NCI-H510A (cell line): ENCODE data around the gene MBD3.

Experiments used
- DNase-seq: peaks from one replicate; lab custom pipeline; 2025; lab: John Stamatoyannopoulos, UW

The MBD3 gene

GRCh38 chr19:1619094-1619439, 26.4 kb upstream of the MBD3 start:
- no peak for DNase-seq

- DNase-seq: no peak
Measured at GRCh38 chr19:1618157-1619093, 25.8 kb upstream of the MBD3 start.

DNA sequence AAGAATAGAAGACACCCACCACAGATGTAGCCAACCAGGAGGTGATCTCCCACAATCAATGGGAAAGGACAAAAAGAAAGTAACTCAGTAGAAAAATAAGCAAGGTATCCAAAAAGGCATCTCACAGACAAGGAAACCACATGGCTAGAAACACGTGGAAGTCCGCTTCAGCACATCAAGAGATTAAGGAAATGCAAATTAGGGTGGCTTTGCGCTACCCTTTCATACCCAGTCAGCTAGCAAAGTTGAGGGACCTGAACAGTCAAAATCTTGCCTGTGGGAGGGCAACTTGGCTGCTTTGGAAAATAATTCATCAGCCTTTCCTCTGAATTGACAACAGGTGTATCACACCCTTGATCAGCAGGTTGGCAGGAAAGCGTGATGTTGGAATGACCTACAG, 24.2 kb upstream of the MBD3 start:
- no peak for DNase-seq

GRCh38 chr19:1616396-1616795, 23.7 kb upstream of the MBD3 start:
- DNase-seq: no peak

DNA sequence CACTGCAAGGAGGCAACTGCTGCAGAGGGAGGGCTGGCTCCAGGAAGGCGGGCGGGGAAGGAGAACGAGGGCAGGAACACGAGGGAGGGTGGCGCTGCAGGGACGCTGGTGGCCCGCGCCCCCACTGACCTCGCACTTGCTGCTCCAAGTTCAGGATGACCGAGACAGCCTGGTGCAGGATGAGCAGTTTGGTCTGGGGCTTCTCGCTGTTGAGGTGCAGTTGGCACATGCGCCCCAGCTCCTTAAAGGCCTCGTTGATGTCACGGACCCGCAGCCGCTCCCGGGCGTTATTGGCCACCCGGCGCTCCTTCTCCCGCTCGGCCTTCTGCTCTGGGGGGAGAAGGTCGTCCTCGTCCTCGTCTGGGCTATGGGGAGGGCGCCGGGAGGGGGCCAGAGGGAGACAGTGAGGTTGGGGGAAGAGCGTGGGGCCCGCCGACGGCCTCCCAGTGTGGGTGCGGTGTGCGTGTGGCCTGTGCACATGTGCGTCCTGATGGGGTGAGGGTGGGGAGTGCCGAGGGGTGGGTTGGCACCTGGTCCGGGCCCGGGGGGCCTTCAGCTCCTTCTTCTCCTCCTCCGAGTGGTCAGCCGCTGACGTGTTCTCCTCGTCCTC, 22.6 kb upstream of the MBD3 start:
- DNase-seq: no peak

DNA sequence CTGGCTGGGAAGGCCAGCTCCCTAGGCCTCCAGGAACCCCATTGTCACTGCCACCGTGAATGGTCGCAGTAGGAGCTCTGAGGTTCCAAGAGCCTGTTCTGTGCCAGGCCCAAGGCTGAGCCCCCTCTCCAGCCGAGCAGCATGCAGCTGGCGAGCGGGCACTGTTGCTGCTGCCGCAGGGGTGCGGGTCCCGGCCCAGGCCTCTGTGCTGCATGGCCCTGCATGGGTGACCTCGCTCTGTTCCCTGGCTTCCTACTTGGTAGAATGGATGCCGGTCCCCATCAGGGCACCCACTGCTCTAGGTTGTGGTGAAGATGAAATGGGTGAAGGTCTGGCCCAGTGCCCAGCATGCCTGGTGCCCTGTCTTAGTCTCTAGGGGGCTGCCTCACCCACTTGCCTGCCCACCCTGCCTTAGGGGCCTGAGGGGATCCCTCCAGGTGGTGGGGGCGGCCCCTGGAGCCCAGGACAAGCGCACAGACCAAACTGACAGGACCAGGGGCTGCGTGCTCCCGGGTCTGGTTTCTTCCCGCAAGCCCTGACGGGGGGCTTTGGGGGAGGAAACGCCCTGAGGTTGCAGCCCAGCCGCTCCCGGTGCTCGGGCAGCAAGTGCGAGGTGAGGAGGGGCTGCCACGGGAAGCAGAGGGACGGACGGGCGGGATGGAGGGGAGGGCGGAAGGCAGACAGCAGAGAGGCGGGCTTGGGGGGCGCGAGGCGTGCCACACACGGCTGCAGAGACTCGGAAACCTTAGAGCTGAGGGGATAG, 21.3 kb upstream of the MBD3 start:
- no peak for DNase-seq

DNA sequence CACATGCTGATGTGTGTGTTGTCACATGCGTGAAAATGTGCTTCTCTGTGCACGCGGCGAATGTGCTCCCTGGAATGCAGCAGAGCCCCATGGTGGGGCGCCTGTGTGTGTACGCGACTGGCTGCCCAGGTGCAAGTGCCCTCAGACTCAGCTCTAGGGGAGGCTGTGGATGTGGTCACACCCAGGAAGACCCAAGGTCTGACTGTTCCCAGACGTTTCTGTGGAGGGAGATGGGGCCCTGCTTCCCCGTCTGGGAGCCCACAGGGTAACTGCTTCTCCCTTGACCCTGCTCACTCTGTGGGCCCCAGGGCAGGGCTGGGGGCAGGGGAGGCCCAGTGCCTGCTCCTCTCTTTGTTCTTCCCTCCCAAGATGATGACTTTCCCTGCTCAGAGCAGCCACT, 20.5 kb upstream of the MBD3 start:
- no peak for DNase-seq

DNA sequence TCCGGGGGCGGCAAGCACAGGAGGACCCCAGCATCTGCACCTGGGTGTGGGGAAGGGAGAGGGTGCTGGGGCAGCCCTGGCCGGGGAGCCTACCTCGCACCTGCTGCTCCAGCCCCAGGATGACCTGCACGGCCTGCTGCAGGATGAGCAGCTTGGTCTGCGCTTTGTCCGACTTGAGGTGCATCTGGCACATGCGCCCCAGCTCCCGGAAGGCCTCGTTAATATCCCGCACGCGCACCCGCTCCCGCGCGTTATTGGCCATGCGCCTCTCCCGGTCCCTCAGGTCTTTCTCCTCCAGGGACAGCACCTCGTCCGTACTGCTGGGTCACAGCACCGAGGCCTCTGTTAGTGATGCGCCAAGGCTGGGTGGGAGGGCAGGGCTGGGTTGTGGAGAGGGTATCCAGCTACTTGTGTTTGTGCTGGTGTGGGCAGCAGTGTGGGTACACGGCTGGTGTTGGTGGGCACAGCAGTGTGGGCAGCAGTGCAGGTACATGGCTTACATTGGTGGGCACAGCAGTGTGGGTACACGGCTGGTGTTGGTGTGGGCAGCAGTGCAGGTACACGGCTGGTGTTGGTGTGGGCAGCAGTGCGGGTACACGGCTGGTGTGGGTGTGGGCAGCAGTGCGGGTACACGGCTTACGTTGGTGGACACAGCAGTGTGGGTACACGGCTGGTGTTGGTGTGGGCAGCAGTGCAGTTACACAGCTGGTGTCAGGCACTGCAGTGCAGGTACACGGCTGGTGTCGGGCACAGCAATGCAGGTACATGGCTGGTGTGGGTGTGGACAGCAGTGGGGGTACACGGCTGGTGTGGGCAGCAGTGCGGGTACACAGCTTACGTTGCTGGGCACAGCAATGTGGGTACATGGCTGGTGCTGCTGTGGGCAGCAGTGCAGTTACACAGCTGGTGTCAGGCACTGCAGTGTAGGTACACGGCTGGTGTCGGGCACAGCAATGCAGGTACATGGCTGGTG, 19.7 kb upstream of the MBD3 start:
- no peak for DNase-seq

- no peak for DNase-seq
Measured at GRCh38 chr19:1611353-1611752, 18.7 kb upstream of the MBD3 start.

GRCh38 chr19:1610579-1610978, 17.9 kb upstream of the MBD3 start:
- DNase-seq: no peak

DNA sequence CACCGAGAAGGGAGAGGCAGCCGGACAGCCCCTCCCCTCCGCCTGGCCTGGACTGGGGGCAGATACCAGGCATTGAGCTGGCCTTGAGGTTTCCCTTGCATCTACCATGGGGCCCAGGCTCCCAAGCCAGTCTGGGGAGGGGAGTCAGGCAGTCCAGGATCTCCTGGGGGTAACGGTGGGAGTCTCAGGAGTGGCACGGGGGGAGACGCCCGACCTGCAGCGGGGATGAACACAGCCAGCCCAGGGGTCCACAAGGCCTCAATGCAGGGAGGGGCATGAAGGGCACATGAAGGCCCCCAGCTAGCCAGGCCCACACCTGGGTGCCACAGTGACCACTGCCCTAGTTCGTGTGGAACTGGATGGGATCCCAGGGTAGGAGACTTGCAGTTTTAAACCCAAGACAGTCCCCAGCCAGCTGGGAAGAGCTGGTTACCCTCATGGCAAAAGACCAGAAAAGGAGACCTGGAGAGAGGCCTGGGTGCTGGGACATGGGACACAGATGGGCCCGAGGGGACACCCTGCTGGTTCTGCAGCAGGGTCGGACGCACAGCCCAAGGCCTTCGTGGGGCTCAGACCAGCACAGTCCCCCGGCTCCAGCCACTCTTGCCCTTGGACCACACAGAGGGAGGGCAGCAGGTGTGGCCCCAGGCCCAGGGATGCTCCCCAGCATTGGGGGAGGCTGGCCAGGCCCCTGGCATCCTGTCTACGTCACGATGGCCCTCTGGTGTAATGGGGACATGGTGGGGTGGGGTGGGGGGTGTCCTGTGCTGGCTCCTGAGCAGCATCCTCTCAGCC, 17.2 kb upstream of the MBD3 start:
- DNase-seq: no peak

DNA sequence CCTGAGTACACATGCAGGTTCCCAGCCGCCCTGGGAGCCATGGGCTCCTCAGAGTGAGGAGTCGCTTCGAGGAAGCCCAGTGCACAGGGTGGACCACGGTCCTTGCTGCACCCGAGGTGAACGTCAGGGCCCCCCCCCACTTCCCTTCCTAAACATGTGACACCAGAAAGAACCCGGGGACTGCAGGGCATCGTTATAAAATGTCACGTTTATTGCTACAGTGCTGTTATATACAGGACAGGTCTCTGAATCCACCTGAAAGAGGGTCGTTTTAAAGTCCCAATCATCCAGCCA, 16.4 kb upstream of the MBD3 start:
- no peak for DNase-seq

GRCh38 chr19:1608359-1609102, 15.9 kb upstream of the MBD3 start:
- DNase-seq: no peak

GRCh38 chr19:1606138-1606651, 13.5 kb upstream of the MBD3 start:
- no peak for DNase-seq

GRCh38 chr19:1605236-1606137, 12.8 kb upstream of the MBD3 start, which contains the start of gene UQCR11:
Gene UQCR11 (minus strand): TSS chr19:1605462. CDS start chr19:1605409, 53 bp downstream.
- peak; percentile 80 for DNase-seq

- DNase-seq: no peak
Measured at GRCh38 chr19:1602091-1602707, 9.5 kb upstream of the MBD3 start.

DNA sequence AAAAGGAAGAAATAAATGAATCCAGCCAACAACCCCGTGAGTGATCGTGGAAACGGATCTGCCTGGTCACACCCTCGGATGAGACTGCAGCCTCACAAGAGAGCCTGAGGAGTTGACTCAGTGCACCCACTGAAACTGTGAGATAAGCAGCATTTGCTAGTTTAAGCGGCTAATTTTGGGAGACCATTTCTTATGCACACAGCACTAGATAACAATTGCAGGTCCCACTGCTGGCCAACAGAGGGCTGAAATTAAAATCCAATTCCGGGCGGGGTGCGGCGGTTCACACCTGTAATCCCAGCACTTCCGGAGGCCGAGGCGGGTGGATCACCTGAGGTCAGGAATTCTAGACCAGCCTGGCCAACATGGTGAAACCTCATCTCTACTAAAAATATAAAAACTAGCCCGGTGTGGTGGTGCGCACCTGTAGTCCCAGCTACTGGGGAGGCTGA, 9.0 kb upstream of the MBD3 start:
- DNase-seq: no peak

DNA sequence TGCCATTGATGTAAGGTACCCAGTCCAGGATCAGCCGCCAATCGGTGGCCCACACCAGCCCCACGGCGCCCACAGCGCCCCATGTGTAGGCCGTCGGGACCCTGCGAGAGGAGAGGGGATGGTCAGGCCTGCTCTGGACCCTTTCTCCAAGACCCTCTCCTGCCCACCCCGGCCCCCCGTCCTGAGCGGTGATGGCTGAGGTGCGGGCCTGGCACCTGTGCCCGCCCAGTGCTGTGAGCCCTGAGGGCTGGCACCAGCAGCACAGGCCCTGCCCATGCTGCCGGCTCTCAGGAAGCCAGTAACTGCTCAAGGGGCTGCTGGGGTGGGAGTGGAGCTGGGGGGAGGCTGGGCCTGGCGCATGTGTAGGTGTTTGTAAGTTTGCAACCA, 6.8 kb upstream of the MBD3 start:
- no peak for DNase-seq
